GM19099 (cell line): Measurements from ENCODE around the gene CEACAM3.

ENCODE experiments used
- POLR2A ChIP-seq: IDR thresholded peaks from 3 replicates; pipeline ENCODE4 v1.6.1; 2011; ENCODE audit warnings: low read depth; ENCODE audit not compliant: insufficient read length; ENCODE audit errors: extremely low read depth

The CEACAM3 gene

DNA sequence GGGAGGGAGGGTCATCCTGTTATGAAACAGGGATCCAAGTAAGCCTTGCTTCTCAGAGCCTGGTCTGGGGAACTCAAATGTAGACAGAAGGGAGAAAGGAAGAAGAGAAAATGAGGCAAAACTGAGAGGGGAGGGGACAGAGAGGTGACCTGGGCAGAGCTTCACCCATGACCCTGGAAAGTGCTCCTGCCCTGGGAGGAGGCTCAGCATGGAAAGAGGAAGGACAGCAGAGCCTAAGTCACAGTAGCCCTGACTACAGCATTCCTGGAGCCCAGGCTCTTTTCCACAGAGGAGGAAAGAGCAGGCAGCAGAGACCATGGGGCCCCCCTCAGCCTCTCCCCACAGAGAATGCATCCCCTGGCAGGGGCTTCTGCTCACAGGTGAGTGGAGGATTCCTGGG lies at the start of gene CEACAM3:
Gene CEACAM3 (plus strand): TSS at position 226 of the 400 bp plus-strand sequence. CDS start 91 bp downstream, at position 317.
- no peak for TF ChIP-seq POLR2A

DNA sequence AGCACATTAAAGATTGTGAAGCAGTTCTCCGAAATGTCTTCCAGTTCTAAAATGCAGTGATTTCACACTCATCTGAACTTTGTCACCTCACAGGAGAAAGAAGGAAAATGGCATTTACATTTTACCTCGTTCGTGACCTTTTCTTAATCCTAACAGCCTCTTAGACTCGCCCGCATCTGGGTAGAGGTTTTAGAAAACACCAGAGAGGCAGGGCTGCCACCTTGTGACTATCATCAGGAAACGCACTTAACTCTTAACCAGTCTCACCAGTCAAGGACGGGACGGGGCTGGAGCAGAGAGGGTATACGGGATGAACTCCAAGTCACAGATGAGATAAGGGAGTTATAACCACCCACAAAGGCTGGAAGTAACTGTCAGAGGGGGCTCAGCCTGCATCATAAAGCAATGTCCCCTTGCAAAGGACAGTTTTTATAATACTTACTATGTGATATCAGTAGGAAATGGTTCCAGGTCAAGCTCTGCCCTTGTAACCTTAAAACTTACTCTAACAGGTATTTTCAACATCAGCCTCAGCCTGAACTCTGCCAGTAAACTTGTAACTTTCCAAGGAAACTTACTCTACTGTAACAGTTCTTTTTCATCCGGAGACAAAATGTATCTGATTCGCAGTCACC lies 49.7 kb upstream of the CEACAM3 start:
- TF ChIP-seq POLR2A, result no peak

DNA sequence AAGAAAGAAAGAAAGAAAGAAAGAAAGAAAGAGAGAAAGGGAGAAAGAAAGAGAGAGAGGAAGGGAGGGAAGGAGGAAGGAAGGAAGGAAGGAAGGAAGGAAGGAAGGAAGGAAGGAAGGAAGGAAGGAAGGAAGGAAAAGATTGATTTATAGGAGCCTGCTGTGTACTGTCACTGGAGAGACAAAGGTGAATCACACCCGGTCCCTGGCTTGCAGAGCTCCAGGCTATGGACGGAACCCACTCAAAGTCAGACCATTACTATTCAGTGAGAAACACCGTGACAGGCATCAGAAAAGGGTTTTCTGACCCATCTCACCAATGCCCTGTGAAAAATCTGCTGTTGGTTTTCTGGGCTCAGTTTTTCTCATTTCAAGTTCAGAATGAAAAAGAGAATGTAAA lies 48.4 kb upstream of the CEACAM3 start:
- no peak for TF ChIP-seq POLR2A

DNA sequence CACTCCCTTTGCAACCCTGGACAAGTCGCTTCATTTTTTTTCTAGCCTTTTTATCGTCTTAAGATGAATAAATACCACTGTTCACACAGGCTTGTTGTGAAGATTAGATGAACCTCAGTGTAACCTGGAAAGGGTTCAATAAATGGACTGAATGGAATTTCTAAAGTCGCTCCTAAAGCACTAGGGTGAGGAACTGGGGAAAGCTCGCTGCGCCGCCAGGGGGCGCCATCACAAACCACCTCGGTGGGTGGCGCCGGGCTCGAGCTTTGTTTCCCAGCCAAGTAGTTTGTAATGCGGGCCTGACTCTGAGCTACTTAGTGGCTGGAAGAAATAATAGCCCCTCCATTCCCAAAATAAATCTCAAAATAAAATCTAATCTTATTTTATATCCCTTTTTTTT lies 43.2 kb upstream of the CEACAM3 start:
- no peak for TF ChIP-seq POLR2A

DNA sequence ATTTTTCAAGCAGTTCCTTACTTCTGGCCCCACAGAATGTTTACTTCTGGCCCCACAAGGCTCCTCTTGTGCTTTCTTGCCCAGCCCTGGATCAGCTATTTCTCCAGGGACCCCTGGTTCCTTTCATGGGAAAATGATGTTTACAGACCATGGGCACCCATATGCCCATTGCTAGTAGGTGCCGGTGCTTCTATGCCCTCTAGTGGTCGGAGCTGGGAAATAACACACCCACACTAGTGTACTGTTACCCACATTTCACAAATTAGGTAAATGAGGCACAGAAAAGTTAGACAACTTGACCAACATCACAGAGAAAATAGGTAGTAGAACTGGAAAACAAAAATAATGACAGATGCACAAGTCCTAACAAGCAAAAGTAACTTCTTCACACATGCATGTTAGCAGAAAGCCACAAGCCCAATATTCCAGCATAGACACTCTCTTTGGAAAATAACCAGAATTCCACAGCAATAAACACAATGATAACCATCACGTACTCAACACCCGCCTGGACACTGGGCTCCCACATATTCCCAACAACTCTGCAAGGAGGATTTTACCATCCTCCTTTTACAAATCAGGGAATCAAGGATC lies 42.4 kb upstream of the CEACAM3 start:
- TF ChIP-seq POLR2A, result no peak

DNA sequence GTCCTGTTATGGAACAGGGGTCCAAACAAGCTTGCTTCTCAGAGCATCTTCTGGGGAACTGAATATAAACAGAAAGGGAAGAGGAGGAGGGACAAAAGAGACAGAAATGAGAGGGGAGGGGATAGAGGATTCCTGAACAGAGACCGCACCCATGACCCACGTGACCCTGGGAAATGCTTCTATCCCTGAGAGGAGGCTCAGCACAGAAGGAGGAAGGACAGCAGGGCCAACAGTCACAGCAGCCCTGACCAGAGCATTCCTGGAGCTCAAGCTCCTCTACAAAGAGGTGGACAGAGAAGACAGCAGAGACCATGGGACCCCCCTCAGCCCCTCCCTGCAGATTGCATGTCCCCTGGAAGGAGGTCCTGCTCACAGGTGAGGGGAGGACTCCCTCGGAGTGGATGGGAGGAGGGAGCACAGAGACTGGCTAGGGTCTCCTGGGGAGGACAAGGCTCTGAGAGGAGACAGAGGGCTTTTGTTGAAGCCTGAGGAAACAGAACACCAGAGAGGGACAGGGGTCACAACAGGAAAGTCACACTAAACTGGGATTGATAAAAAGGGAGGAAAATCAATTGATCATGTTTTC lies 41.0 kb upstream of the CEACAM3 start, which contains the start of gene CEACAM6:
Gene CEACAM6 (plus strand): TSS at position 203 of the 586 bp plus-strand sequence. CDS start 109 bp downstream, at position 312.
- TF ChIP-seq POLR2A, result no peak

DNA sequence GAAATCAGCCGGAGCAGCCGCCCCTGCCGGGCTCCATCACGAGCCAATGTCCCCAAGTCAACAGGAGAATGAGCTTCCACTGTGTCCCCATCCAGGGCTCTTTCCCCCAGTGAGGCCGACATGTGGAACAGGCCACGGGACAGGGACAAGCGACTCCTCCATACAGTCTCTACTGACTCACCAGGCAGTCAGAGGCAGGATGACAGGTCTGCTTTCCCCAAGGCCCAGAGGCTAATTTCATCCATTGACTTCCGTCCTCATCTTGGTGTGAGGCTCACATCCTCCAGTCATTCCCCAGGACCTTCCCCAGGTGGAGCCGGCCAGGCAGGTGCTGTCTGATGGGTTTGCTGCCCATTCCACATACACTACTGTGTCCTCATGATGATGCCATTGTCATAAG lies 37.5 kb upstream of the CEACAM3 start:
- TF ChIP-seq POLR2A, result no peak

DNA sequence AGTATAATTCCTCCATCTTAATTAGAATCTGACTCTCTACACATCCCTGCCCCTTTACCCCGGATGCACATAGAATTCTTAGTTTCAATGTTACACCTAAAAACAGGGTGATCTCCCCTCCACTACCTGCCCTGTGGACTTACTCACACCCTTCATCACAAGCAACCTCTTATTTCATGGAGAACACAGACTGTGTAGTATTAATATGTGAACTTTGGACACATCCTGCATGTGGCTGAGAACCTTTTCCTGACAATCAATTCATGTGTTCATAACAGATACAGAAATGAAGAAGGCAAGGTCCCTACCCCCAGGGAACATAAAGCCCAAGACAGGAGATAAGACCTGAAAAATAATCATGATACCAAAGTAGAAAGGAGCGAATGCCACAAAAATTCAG lies 29.3 kb upstream of the CEACAM3 start:
- TF ChIP-seq POLR2A, result no peak

DNA sequence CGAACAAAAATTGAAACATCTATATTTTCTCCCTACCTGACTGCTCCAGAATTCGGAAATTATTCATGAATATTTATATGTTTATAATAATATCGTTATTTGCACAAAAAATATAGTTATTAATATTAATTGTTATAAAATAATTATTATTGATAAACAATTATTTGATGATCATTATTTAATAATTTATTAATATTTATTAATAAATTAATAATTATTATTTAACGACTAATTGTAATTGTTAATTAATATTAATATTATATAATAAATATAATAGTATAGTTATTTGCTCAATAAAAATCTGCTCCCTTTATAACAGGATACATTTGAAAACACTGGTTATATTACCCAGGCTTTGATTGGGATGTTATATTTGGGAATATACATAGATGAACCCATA lies 26.8 kb upstream of the CEACAM3 start:
- TF ChIP-seq POLR2A, result no peak

DNA sequence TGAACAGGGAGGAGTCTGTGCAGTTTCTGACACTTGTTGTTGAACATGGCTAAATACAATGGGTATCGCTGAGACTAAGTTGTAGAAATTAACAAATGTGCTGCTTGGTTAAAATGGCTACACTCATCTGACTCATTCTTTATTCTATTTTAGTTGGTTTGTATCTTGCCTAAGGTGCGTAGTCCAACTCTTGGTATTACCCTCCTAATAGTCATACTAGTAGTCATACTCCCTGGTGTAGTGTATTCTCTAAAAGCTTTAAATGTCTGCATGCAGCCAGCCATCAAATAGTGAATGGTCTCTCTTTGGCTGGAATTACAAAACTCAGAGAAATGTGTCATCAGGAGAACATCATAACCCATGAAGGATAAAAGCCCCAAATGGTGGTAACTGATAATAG lies 25.0 kb upstream of the CEACAM3 start:
- no peak for TF ChIP-seq POLR2A

DNA sequence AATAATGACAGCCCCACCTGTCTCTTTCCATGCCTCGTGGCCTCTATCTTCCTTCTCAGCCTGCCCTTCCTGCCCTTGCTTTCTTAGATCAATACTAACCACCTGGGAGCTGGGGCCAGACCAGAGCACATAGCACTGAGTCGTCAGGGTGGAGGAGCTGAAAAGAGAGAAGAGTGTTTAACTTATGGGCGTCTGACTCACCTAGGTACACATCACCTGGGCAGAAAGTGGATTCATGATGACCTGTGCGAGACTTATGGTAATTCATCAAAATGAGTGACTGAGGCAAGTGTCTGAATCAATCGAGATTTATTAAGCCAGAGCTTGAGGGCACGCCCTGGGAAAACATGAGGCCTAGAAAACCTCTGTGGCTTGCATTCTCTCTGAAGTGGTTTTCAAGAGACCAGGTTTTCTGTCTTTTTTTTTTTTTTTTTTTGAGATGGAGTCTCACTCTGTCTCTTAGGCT lies 21.8 kb upstream of the CEACAM3 start:
- no peak for TF ChIP-seq POLR2A

DNA sequence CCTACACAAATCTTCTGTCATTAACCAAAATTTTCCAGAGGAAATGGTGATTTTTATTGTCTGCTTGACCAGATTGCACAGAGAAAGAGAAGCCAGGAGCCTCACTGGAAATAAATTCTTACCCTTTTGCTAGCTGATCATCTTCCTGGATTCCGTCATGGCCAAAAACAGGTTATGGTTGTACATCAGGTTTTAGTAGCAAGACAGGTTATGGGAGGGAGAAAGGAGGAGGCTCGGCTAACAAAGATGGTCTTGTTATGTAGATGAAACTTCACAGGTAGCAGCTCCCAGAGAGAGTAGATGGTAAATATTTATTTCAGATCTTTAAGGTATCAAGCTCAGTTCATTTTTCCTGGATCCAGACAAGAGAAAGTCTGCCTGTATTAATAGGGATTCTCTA lies 19.7 kb upstream of the CEACAM3 start:
- no peak for TF ChIP-seq POLR2A

DNA sequence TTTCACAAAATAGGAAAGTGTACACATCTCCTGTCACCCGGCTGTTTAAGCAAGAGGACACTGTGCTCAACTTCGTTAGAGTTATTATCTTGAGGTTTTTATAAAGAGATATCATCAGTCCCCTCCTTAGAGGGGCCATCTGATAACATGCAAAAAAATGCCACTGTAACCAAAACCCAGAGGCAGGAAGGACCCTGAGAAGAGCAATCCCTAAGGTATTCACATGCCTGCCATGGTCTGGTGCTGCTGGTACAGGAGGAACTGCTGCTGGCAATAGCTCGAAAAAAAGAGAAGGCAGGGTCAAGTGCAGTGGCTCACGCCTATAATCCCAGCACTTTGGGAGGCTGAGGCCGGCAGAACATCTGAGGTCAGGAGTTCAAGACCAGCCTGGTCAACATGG lies 12.8 kb upstream of the CEACAM3 start:
- TF ChIP-seq POLR2A, result no peak

DNA sequence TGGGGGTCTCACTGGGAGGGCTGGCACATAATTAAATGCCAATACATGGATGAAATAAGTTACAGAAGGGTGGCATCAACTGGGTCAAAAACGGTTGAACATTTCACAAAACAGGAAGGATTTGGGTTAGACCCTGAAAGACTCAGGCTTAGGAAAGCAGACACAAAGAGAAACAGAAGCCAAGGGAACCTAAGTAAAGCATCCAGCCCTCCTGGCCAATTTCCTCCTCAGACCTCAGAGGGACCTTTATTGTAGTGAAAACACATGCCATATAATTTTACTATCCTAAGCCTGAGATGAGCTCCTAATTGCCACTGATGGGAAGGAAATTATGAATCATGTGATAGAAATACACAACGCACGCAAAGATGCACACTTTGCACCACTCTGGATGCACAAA lies 12.1 kb upstream of the CEACAM3 start:
- TF ChIP-seq POLR2A, result no peak

DNA sequence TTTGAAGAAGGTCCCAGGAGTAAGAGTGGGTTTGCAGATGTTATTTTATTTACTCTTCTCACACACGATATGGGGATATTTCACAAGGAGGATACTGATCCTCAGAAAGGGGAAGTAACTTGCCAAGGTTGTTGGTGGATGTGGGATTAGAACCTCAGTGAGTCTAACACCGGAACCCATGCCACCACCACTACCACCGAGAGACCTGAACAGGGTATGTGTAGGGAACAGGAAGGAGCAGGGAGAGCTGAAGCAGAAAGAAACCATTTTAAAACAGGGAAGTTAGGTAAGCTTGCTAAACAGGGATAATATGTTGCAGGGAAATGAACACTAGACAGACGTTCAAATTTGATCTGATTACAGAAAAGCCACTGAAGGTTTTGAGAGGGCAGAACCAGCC lies 11.6 kb upstream of the CEACAM3 start:
- TF ChIP-seq POLR2A, result no peak

DNA sequence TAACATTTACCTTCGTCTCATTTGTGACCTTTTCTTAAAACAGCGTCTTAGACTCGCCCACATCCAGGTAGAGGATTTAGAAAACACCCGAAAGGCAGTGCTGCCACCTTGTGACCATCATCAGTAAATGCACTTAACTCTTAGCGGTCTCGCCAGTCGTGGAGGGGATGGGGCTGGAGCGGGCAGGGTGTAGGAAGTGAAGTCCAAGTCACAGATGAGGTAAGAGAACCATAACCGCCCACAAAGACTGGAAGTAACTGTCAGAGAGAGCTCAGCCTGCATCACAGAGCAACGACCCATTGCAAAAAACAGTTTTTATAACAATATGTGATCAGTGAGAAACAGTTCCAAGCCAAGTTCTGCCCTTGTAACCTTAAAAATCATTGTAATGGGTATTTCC lies 10.7 kb upstream of the CEACAM3 start:
- TF ChIP-seq POLR2A, result no peak
